NCI-H1436 treated with DMSO at 0.1 percent for 48 hours (cell line): ENCODE measurements around the gene KCTD11.
A peak's percentile ranks its signal among the peaks of the same experiment; 100 is the strongest.

Experiments used
- DNase-seq: peaks from one replicate; lab custom pipeline; 2025; lab: John Stamatoyannopoulos, UW

KCTD11 gene

DNA sequence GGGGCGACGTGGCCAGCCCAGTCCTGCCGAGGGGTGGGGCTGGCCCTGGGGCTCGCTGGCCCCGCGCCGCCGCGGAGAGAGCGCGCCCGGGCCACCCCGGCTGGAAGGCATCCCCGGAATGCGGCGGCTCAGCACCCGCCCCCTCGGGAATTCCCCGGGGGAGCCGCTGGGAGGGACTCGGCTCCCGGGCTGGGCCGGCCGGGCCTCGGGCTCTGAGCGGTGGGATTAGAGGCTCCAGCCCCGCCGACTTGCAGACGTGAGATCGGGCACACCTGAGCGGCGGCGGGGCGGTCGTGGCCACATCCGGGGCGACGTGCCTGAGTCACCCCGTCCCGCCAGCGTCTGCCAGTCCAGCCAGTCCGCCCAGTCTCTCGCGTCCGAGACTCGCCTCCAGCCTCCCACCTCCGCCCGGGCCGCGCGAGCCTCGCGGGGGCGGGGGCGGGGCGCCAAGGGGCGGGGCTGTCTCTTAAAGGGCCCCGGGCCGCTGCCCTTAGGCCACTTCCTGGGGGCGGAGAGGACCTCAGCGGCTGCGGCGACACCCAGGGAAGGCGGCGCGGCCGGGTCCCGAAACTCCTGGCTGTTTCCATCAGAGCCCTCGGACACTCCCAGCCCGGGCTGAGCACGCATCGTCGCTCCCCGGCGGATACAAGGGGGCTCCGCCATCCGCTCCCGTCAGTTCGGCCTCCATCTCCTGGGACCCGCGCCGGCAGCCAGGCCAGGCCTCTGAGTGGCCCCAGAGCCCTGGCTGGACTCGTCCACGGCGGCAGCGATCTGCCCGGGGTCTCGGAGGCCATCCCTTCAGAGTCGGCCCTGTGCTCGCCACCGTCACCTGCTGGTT is at the start of gene KCTD11:
Gene KCTD11, plus strand, starts transcription at position 498 of the 838 bp plus-strand sequence.
- no peak for DNase-seq

- no peak for DNase-seq
These were observed 47.8 kb upstream of the KCTD11 start for GRCh38 chr17:7304179-7304578.

- peak; percentile 99 for DNase-seq
These were observed 44.9 kb upstream of the KCTD11 start, which contains the start of gene EIF5A for GRCh38 chr17:7306911-7307685. EIF5A (plus strand) TSS chr17:7307628; CDS start chr17:7309636, 2,008 bp downstream.

DNA sequence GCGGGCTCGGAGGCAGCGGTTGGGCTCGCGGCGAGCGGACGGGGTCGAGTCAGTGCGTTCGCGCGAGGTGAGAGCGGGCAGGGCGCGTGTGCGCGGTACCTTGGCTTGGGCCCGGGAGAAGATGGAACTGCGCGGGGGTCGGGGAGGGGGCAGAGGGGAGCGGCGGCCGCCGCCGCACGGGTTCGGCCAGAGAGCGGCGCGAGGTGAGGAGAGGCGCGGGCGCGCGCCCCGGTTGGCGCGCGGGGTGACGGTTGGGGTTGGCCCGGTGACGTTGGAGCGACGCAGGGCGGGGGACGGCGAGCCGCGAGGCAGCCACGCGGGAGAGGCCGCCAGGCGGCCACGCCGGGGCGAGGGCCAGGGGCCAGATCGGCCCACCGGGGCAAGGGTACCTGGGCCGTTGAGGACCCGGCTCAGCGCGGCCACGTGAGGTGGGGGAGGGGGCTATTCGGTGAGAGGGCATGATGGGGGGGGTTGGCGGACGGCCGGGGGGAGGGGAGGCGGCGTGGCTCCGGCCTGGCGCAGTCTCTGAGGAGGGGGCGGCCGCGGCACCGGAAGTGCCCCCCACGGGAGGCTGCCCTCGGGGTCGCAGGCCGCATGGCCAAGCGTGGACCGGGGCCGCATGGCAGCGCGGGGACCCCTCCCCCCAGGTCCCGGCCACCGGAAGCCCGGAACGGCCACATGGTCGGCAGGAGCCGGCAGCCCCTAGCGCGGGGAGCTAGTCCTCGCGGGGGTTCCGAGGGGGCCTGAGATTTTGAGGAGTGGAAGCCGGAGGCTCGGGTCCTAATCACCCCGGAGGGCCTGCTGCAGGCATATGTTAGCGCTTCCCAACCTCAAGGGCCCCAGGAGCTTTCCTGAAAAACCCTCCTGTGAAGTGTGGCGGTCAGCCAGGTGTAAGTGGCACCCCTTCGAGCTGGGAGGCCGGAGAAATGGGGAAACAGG is 44.0 kb upstream of the KCTD11 start:
- DNase-seq, result no peak

GRCh38 chr17:7308625-7309433 is 43.1 kb upstream of the KCTD11 start:
- peak; percentile 28 for DNase-seq

DNA sequence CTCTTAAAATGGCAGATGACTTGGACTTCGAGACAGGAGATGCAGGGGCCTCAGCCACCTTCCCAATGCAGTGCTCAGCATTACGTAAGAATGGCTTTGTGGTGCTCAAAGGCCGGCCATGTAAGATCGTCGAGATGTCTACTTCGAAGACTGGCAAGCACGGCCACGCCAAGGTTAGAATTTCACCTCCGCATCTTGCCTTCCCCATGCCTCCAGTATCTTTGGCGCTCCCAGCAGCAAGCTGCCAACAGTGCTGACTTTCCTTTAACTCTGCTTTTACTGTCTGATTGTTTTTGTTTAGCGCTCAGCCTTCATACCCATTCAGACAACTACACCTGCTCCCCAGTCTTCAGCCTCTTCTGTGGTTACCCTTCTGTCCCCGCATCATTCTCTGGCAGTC is 42.3 kb upstream of the KCTD11 start:
- DNase-seq, result no peak

DNA sequence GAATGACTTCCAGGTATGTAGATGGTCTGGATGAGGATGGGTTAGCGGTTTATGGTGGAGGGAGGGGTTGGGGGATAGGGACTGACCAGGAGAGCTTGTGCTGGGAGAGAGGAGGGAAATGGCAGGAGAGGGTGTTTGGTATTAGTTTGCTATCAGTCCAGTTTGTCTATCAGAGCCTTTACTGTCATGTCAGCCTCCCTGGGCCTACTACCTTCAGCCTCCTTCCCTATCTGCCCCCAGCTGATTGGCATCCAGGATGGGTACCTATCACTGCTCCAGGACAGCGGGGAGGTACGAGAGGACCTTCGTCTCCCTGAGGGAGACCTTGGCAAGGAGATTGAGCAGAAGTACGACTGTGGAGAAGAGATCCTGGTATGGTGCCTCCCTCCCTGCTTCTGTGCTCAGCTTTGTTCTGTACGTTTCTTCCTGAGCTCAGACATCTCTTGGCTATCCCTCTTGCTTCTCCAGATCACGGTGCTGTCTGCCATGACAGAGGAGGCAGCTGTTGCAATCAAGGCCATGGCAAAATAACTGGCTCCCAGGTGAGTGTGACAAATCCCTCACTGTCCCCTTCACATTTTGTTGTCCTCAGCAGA is 40.8 kb upstream of the KCTD11 start:
- DNase-seq, result no peak

DNA sequence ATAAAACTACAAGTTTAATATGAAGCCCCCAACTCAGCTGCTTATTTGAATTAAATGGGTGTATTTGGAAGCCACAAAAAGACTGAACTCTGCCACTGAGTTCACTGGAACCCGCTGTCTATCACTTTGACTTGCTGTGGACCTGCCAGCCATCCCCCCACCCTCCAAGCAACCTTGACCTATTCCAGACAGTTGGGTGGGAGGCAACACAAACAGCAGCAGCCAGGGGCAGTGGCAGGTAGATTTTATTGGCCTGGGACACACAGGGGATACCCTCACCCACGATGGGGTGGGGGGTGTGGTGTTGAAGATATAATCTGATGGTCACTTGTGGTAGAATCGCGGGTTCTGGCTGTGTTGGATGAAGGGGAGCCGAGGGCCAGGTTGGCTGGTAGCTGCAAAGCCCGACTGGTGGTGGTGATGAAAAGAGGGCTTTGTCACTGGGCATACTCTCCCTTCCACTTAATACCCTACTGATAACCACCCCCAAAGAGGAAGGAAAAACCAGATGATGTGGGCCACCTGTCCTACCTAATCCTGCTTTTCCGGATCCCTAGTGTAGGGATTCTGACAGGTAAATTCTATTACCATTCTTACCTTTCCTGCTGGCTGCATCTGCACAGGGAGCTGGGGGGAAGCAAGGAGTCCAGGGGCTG is 39.4 kb upstream of the KCTD11 start:
- no peak for DNase-seq

DNA sequence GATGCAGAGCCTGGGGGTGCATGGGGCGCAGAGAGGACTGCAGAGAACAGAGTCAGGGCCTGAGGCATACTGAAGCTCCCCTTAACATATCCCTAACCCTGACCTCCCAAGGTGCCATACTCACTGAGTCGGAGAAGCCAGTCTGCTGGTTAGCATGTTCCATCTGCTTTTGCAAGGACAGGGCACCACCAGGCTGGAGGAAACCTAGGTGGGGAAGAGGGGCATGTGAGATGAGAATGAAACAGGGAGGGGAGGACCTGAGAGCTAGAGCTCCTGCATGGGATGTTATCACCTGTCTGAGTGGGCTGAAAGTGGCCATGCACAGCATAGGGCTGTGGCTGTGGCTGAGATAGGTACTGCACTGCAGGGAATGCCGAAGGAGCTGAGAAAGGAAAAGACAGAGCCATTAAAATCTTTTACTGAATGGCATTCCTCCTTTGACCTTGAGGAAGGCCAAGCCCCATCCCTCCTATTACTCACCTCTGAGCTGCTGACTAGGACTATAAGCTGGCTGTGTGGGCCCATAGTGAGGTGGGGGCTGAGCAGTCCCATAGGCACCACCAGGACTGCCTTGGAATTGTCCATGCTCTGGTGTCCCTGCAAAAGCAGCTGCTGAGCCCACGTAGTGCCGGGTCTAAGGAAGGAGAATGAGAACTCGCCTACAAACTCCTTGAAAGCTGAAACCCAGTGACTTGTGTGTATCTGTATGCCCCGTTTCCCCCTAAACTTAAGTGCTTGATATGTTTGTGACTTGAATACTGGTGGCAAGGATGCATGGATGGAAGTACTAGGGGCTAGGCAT is 38.7 kb upstream of the KCTD11 start:
- DNase-seq, result no peak

- no peak for DNase-seq
These were observed 37.9 kb upstream of the KCTD11 start for GRCh38 chr17:7313890-7314718.

DNA sequence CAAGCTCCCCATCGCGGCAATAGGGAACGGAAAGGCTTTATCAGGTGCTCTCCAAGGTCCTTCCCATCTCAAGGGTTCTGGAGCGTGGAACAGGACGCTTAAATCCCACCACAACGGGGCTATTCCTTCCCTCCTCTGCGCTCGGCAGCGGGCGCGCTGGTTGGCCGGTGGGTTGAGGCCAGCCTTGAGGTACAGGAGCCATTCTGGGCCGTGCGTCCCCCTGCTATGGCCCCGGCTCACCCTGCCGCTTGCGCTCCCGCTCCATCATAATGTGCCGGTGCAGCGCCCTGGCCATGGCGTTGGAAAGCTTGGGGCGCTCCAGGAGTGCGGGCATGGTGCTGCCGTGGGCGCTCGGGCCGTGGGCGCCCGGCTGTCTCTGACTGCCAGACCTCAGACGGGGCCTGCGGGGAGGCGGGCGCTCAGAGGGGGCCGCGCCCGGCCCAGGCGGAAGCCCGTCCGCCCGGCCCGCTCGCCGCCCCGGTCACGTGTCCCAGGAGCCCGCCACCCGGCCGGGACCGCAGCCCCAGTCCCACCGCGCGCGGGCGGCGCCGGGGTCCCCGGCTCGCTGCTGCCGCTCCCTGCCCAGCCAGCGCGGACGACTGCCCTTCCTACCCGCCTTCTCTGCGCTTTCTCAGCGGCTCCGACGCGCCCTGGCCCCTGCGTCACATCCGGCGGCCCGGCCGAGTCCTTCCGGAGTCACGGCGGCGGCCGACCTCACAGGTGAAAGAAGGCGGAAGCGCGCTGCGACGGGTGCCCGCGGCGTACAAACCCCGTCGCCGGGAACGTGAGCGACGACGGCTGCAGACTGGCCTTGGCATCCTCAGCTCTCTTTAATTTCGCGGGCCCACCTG is 37.0 kb upstream of the KCTD11 start, which contains the start of gene GPS2:
Gene GPS2, minus strand, starts transcription at position 642 of the 851 bp plus-strand sequence. Its CDS starts 308 bp downstream, at position 334.
- peak; percentile 13 for DNase-seq

GRCh38 chr17:7315570-7316235 is 36.3 kb upstream of the KCTD11 start:
- no peak for DNase-seq

- DNase-seq, result no peak
These were observed 34.7 kb upstream of the KCTD11 start for GRCh38 chr17:7317161-7317803.

- DNase-seq, result no peak
These were observed 33.7 kb upstream of the KCTD11 start for GRCh38 chr17:7318121-7318860.

DNA sequence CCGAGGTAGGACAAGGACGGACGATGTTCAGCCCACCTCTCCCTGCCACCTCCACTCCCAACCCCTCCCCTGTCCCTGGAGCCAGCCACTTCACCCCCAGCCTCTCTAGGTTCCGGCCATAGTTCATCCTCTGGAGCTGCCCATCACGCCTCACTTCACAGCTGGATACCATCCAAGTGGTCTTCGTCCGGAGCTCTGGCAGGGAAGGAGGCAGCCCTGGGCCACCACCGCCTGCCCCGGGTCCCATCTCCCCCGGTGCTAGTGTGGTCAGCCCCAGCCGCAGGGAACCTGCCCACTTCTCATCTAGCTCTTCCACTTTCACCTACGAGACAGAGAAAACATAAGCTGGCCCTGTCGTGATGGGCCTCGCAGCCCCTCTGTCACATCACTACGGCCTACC is 30.5 kb upstream of the KCTD11 start:
- DNase-seq, result no peak
